ENCODE measurements around the gene IL4I1.

DNA sequence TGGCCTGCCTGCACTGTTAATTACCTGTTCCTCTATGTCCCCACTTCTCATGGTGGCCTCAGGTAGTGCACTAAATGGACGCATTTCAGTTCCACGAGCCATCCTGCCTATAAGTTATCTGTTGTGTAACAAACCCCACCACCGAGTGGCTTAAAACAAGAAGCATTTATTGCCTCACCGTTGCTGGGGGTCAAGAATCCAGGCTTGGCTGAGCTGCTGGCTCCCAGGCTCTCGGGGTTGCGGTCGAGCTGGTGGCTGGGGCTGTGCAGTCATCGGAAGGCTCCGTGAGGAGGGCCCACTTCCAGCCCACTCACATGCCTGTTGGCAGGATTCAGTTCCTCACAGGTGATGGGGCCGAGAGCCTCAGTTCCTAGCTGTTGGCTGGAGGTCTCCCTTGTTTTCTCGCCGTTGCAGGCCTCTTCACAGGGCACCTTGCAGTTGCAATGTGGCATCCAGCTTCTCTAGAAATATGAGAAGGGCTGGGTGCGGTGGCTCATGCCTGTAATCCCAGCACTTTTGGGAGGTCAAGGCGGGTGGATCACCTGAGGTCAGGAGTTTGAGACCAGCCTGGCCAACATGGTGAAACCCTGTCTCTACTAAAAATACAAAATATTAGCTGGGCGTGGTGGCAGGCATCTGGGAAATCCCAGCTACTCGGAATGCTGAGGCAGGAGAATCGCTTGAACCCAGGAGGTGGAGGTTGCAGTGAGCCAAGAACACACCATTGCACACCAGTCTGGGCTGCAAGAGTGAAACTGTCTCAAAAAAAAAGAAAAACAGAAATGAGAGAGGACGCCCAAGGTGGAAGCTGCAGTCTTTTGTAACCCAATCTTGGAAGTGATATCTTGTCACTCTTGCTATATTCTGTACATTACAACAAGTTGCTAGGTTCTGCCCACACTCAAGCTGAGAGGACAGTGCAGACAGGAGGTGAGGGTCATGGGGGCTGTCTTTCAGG, 52.3 kb downstream of the IL4I1 start:
- TF ChIP-seq CTCF (IDR thresholded peaks at IDR 0.05) (no peak), ZFX (IDR thresholded peaks at IDR 0.05; ENCODE audit: borderline replicate concordance) (no peak)

All from 22Rv1 (cell line).